ENCODE results near the gene CD244. TPM values are rescaled to one million over a fixed set of nuclear protein-coding genes. Genes with fewer than 3 reads are reported as not detected.
"Not testable (repeated sequence)": the region's sequence is repeated elsewhere in the genome, so short reads cannot be mapped to it uniquely, and the experiment has no call there.

The CD244 gene
- total RNA-seq, 3 donors from 2014 or later = 0.96 to 1.4 (median 1.2) TPM

GRCh38 chr1:160874935-160875334, 12.2 kb upstream of the CD244 start:
- no peak for DNase-seq
- Histone ChIP-seq H3K4me1 (ENCODE audit: low read depth) (no peaks in the 10 kb centered on the region), H3K36me3 (ENCODE audit: low read depth) (no peaks in the 10 kb centered on the region), H3K4me3 (no peak overlapping the region), H3K9me3 (no peaks in the 10 kb centered on the region)
- TF ChIP-seq CTCF (IDR thresholded peaks at IDR 0.05) = no peak
- intact Hi-C loops (cut with DNase I, micrococcal nuclease) = no loop called here
- no peak for ATAC-seq

- H3K9me3 ChIP-seq = no peaks in the 10 kb centered on the region
- no peak for ATAC-seq
- no peaks in the 10 kb centered on the region for H3K4me1 ChIP-seq (ENCODE audit: low read depth)
- no peaks in the 10 kb centered on the region for H3K36me3 ChIP-seq (ENCODE audit: low read depth)
- intact Hi-C loops (cut with DNase I, micrococcal nuclease) = no loop called here
- TF ChIP-seq CTCF (IDR thresholded peaks at IDR 0.05) = no peak
- no peak overlapping the region for H3K4me3 ChIP-seq
- DNase-seq = no peak
Measured at GRCh38 chr1:160868141-160868540, 5.5 kb upstream of the CD244 start.

- intact Hi-C loops (cut with DNase I, micrococcal nuclease); H3K9me3 ChIP-seq; DNase-seq; H3K4me3 ChIP-seq; H3K36me3 ChIP-seq (ENCODE audit: low read depth); ATAC-seq; H3K4me1 ChIP-seq (ENCODE audit: low read depth): not testable (repeated sequence)
Measured at GRCh38 chr1:160867651-160868050, 5.0 kb upstream of the CD244 start.

DNA sequence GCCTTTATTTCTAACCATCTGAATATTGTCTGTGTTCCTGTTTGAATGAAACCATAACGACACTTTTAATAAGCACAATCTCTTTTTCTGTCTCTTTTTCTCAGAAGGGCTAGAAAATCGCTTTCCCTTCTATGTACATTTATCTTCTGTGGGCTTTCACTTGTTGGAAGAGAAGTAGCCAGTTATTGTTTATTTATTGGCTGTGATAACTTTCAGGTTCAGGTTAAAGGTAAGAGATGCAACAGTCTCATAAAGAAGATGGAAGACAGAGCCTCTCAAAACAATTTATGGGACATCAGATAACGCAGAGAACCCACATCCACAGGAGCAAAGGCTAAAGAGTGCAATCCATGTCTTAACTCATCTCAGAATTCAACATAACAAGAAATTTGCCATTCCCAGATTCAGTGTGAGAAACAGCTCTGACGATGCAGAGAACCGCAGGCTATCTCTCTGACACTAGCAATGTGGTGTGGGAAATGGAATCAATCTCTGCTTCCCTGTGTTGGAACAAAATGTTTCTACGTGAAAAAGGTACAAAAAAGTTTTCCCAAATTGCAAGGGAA, 4.1 kb upstream of the CD244 start:
- no peaks in the 10 kb centered on the region for H3K4me1 ChIP-seq (ENCODE audit: low read depth)
- H3K4me3 ChIP-seq = no peak overlapping the region
- intact Hi-C loops (cut with DNase I, micrococcal nuclease) = no loop called here
- H3K9me3 ChIP-seq = no peaks in the 10 kb centered on the region
- H3K36me3 ChIP-seq (ENCODE audit: low read depth) = no peaks in the 10 kb centered on the region
- ATAC-seq (no peak), DNase-seq (no peak)
- no peak for TF ChIP-seq CTCF (IDR thresholded peaks at IDR 0.05)

DNA sequence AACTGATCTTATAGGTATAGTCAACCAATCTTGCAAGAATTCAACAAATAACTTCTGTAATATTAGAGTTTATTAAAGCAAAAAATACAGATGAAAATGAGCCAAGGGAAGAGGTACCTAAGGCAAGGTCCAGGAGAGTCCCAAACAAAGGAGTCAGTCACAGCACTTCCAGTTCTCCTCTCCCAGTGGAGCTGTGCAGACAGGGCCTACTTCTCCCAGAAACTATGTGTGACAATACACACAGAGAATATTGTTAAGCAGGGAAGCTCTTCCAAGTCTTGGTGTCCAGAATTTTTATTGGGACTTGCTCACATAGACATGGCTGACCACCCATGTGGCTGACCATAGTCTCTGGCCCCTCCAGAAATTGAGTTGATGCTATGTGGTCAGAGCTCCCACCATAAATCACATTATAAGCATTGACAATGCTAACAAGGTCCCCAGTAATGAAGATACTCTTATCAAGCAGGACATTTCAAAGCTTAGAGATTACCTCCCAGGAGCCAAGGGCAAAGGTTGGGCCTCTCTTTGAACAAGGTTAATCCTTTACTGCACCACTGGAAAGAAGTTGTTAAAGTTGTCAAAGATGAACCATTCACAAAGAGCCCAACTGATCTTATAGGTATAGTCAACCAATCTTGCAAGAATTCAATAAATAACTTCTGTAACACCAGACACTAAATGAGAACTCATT, 3.5 kb upstream of the CD244 start:
- ATAC-seq (peak; percentile 36), DNase-seq (no peak)
- Histone ChIP-seq H3K36me3 (ENCODE audit: low read depth) (no peaks in the 10 kb centered on the region), H3K4me3 (no peak overlapping the region), H3K9me3 (no peaks in the 10 kb centered on the region), H3K4me1 (ENCODE audit: low read depth) (no peaks in the 10 kb centered on the region)
- intact Hi-C loops (cut with DNase I, micrococcal nuclease) = no loop called here
- no peak for TF ChIP-seq CTCF (IDR thresholded peaks at IDR 0.05)

DNA sequence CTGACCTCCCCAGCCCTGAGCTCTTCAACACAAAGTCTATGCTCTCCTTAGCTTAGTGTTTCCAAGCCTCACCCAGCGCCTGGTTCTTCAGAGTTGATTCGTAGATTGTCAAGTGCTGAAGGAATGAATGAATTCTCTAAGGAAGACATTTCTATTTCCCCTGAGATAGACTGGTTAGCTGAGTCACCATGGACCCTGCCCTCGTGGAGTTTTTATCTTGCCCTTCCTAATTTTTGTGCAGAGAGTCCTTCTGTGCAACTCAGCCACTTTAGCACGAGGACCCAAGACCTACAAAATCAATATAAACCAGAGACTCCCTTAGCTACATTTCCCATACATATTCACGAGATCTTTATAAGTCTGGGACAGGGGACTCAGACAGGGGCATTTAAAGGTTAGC, 2.6 kb upstream of the CD244 start:
- TF ChIP-seq CTCF (IDR thresholded peaks at IDR 0.05) = no peak
- no peak overlapping the region for H3K4me3 ChIP-seq
- no peaks in the 10 kb centered on the region for H3K4me1 ChIP-seq (ENCODE audit: low read depth)
- no peak for DNase-seq
- ATAC-seq = no peak
- intact Hi-C loops (cut with DNase I, micrococcal nuclease) = no loop called here
- no peaks in the 10 kb centered on the region for H3K9me3 ChIP-seq
- no peaks in the 10 kb centered on the region for H3K36me3 ChIP-seq (ENCODE audit: low read depth)

Measured in mucosa of descending colon (tissue), 3 donors.